T-helper 1 cell treated with Interleukin-12 subunit alpha and Interleukin-12 subunit beta and Interleukin-4 antibody, amounts not matched to agents 30 μg/mL and 1 μg/mL, for 36 hours (primary cell): ENCODE measurements around the gene ADCY1.

Source experiments
- H3K27ac Mint-ChIP-seq: one replicate; pipeline ENCODE4 v1.8.0; 2021; ENCODE audit warnings: mild to moderate bottlenecking, mixed read lengths
- H3K27me3 Mint-ChIP-seq: one replicate; pipeline ENCODE4 v1.8.0; 2021; ENCODE audit warnings: low read depth, mixed read lengths
- H3K36me3 Mint-ChIP-seq: one replicate; pipeline ENCODE4 v1.8.0; 2021; ENCODE audit warnings: low read depth, mixed read lengths
- H3K4me1 Mint-ChIP-seq: one replicate; pipeline ENCODE4 v1.8.0; 2021; ENCODE audit warnings: low read depth, mixed read lengths
- H3K4me3 Mint-ChIP-seq: one replicate; pipeline ENCODE4 v1.8.0; 2021; ENCODE audit warnings: mild to moderate bottlenecking, moderate library complexity, mixed read lengths
- H3K9me3 Mint-ChIP-seq: one replicate; pipeline ENCODE4 v1.8.0; 2021; ENCODE audit warnings: mixed read lengths

ADCY1 gene

DNA sequence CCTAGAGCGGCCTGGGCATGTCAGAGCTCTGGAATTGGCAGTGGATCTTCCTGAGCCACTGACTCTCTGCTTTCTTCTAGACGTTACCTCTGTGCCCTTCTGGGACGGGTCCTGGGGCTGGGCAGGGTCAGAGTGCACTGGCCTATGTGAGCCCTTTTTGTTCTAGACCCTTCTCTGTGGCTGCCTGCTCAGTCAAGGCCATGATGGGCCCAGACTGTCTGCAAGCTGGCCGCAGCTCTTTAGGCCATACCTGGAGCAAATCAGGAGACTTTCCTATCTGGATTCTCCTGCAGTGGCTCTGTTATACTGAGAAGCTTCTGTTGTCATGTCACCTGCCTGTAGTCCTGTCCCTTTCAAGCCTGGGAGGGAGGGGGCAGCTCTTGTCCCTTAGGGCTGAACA is 70.1 kb downstream of the ADCY1 start:
- peaks cover 2% of the 10 kb centered on the region for H3K4me1 Mint-ChIP-seq
- no peak overlapping the region for H3K4me3 Mint-ChIP-seq
- H3K9me3 Mint-ChIP-seq, result no peaks in the 10 kb centered on the region
- H3K27ac Mint-ChIP-seq, result no peak overlapping the region
- no peaks in the 10 kb centered on the region for H3K27me3 Mint-ChIP-seq
- no peaks in the 10 kb centered on the region for H3K36me3 Mint-ChIP-seq

DNA sequence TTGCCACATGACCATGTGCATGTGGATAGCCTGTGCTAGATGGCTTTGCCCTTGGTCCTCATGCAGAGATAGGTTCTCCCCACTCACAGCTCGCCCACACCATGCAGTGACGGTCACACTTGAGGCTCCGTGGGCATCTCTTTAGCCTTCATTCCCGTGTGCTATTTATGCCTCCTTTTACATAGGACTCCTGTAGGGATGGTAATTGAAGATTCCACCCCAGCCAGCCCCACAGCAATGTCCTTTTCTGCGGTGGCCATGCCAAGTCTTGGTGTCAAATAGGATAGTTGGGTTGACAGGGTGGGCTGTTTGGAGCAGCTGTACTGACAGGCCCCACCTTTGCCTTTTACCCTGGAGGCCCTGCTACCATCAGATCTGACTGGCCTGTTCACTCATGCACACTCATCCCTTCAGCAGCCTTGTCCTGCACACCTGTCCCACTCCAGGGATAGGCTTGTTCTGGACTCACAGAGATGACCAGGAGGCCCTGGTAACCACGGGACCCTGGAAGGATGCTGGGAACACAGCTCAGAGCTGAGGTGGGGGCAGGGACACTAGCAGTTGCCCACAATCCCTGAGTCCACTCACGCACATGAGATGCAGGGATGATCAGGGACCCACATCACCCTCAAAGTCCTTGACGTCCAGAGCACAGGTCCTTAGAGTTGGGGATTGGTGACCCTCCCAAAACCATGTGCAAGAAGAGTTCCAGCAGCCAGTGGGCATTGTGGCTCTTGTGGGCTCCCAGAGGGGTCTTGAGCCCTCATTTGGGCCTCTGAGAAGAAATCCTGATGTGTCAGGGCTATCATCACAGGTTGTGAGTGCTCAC is 71.2 kb downstream of the ADCY1 start:
- H3K36me3 Mint-ChIP-seq, result no peaks in the 10 kb centered on the region
- H3K27ac Mint-ChIP-seq, result no peak overlapping the region
- H3K4me3 Mint-ChIP-seq, result no peak overlapping the region
- no peaks in the 10 kb centered on the region for H3K27me3 Mint-ChIP-seq
- H3K9me3 Mint-ChIP-seq, result no peaks in the 10 kb centered on the region
- H3K4me1 Mint-ChIP-seq, result peaks cover 2% of the 10 kb centered on the region

- H3K9me3 Mint-ChIP-seq, result no peaks in the 10 kb centered on the region
These were observed 72.1 kb downstream of the ADCY1 start for GRCh38 chr7:45646207-45646821.

DNA sequence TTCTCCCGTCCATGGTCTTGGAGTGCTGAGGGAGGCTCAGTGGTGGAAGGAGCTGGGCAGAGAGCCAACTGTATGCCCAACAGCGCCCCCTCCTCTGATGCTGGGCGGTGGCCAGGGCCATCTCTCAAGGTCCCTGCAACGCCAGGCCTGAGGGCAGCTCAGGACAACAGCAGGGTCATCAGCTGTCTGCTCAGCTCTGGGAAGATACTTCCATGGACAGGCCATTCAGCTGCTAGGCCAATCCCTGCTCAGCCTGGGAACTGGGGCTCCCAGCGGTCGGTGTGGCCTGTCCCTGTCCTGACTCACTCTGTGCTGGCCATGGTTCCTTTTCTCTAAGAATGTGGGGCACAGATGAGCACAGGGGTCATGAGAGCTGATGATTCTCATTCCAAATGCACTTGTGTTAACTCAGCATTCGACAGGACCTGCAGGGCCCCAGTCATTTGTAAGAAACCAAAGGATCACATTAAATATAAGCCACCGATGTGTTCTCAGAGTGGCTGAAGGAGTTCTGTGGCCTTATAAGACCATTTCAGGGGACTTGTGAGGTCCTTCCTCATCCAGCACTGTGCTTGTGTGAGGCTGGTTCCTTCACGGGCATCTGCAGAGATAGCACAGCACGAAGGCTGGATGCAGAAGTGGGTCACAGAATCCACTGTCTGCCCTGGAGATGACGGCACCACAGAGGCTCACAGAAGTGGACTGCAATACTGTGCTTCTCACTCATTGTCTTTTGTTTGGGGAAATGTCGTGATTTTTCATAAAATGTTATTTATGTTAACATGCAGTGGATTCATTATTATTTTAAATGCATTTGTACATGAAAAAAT is 73.0 kb downstream of the ADCY1 start:
- Mint-ChIP-seq H3K4me1 (peaks cover 1% of the 10 kb centered on the region), H3K36me3 (no peaks in the 10 kb centered on the region), H3K27me3 (no peaks in the 10 kb centered on the region), H3K27ac (no peak overlapping the region), H3K9me3 (no peaks in the 10 kb centered on the region), H3K4me3 (no peak overlapping the region)

More at GRCh38 chr7:45646207-45646821, 72.1 kb downstream of the ADCY1 start:
- H3K36me3 Mint-ChIP-seq, result no peaks in the 10 kb centered on the region
- no peak overlapping the region for H3K27ac Mint-ChIP-seq
- no peak overlapping the region for H3K4me3 Mint-ChIP-seq
- peaks cover 3% of the 10 kb centered on the region for H3K4me1 Mint-ChIP-seq
- no peaks in the 10 kb centered on the region for H3K27me3 Mint-ChIP-seq

- Mint-ChIP-seq H3K27me3 (no peaks in the 10 kb centered on the region), H3K9me3 (no peaks in the 10 kb centered on the region), H3K27ac (no peak overlapping the region), H3K4me1 (peaks cover 1% of the 10 kb centered on the region), H3K4me3 (no peak overlapping the region), H3K36me3 (no peaks in the 10 kb centered on the region)
These were observed 74.0 kb downstream of the ADCY1 start for GRCh38 chr7:45647967-45648670.

GRCh38 chr7:45648671-45648995 is 74.5 kb downstream of the ADCY1 start:
- Mint-ChIP-seq H3K27ac (no peak overlapping the region), H3K36me3 (no peaks in the 10 kb centered on the region), H3K4me1 (peaks cover 1% of the 10 kb centered on the region), H3K9me3 (no peaks in the 10 kb centered on the region), H3K4me3 (no peak overlapping the region), H3K27me3 (no peaks in the 10 kb centered on the region)

- Mint-ChIP-seq H3K36me3 (no peaks in the 10 kb centered on the region), H3K4me1 (peaks cover 1% of the 10 kb centered on the region), H3K9me3 (no peaks in the 10 kb centered on the region), H3K4me3 (no peak overlapping the region), H3K27ac (no peak overlapping the region), H3K27me3 (no peaks in the 10 kb centered on the region)
These were observed 75.6 kb downstream of the ADCY1 start for GRCh38 chr7:45649560-45650346.

- no peak overlapping the region for H3K27ac Mint-ChIP-seq
- no peaks in the 10 kb centered on the region for H3K9me3 Mint-ChIP-seq
- no peaks in the 10 kb centered on the region for H3K36me3 Mint-ChIP-seq
- peaks cover 1% of the 10 kb centered on the region for H3K4me1 Mint-ChIP-seq
- no peak overlapping the region for H3K4me3 Mint-ChIP-seq
- no peaks in the 10 kb centered on the region for H3K27me3 Mint-ChIP-seq
These were observed 76.5 kb downstream of the ADCY1 start for GRCh38 chr7:45650404-45651394.

- H3K4me1 Mint-ChIP-seq, result peaks cover 1% of the 10 kb centered on the region
- H3K27ac Mint-ChIP-seq, result no peak overlapping the region
- H3K4me3 Mint-ChIP-seq, result no peak overlapping the region
- H3K9me3 Mint-ChIP-seq, result no peaks in the 10 kb centered on the region
- no peaks in the 10 kb centered on the region for H3K36me3 Mint-ChIP-seq
- H3K27me3 Mint-ChIP-seq, result no peaks in the 10 kb centered on the region
These were observed 77.4 kb downstream of the ADCY1 start for GRCh38 chr7:45651540-45651939.

DNA sequence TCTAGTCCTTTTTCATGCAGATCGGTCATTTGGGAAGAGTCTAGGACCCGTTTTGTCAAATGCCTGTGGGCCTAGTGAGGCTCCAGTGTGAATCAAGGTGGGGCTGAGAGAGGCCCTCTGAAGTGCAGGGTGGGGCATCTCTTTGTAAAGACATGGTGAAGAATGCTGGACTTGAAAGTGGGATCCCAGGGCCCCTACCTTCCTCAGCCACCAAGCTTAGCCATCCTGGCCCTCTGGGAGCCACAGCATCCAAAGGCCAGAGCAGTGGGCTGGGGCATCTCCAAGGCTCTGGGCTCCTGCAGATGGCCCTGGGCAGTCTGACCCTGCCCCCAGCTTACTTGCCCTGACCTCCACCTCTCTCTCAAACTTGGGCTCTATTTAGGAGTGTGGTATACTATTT is 78.5 kb downstream of the ADCY1 start:
- no peaks in the 10 kb centered on the region for H3K27me3 Mint-ChIP-seq
- H3K36me3 Mint-ChIP-seq, result no peaks in the 10 kb centered on the region
- H3K27ac Mint-ChIP-seq, result no peak overlapping the region
- no peak overlapping the region for H3K4me3 Mint-ChIP-seq
- peaks cover 1% of the 10 kb centered on the region for H3K4me1 Mint-ChIP-seq
- no peaks in the 10 kb centered on the region for H3K9me3 Mint-ChIP-seq

DNA sequence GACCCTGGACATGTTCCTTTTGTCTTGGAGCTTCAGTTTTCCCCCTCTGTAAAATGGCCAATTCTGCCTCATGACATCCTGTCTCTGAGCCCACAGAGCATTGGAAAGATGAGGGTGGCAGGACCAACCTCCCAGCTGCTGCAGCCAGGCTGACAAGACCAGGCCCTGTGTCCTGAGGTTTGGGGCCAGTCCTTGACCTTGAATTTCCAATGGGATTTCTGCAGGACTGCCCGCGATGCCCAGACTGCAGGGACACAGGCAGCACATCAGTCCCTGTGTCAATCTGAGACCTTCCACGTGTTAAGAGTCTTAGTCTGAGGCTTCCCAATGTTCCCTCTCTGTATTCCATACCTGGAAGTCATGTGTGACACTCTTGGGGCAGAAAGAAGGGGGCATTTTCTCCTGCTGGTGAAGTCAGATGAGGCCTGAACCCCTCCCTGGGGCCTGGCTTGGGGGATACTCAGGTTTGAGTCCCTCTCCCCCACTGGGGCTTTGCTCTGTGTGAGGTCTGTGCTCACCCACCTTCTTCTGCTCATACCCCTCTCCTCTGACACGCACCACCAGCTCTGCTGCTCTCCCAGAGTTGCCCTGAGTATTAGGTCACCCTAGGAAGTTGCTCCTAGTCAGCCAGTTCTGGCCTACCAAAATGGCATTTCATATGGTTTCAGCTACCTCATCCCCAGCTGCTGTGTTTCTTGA is 79.2 kb downstream of the ADCY1 start:
- Mint-ChIP-seq H3K27me3 (no peaks in the 10 kb centered on the region), H3K36me3 (no peaks in the 10 kb centered on the region), H3K27ac (no peak overlapping the region), H3K4me1 (peaks cover 1% of the 10 kb centered on the region), H3K4me3 (no peak overlapping the region), H3K9me3 (no peaks in the 10 kb centered on the region)

DNA sequence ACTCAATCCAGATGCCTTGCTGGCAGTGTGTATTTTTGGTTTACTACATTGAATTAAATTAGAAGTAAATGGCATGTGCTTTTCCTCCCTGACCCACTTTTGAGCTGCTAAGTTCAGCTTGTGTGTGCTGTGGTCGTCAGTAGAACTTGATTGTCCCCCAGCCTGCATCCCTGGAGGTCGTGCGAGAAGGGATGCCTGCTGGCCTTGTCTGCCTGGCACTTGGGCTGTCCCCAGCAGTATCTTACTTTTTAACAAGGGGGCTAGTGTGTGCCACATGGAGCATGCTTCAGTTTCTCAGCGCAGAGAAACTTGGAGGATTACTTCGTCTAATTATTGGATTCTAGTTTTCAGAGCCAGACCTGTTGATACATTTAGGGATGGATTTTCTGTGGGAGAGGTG is 80.2 kb downstream of the ADCY1 start:
- Mint-ChIP-seq H3K27ac (no peak overlapping the region), H3K4me1 (peaks cover 1% of the 10 kb centered on the region), H3K27me3 (no peaks in the 10 kb centered on the region), H3K36me3 (no peaks in the 10 kb centered on the region), H3K4me3 (no peak overlapping the region), H3K9me3 (no peaks in the 10 kb centered on the region)
